HepG2 (cell line): ENCODE results near the gene ATP2C2. TPM values are rescaled to one million over a fixed set of nuclear protein-coding genes. Genes with fewer than 3 reads are reported as not detected.

Experiments
- ATF1 ChIP-seq: IDR thresholded peaks from 2 replicates; pipeline ENCODE4 v1.6.1; 2016; ENCODE audit warnings: mild to moderate bottlenecking, control low read depth
- CREM ChIP-seq, 2 experiments: sonication (generic) in 1 of 2; formaldehyde crosslinking in 1 of 2; IDR thresholded peaks; 2 replicates each; pipeline versions ENCODE4 v1.4.0 to v1.6.1; 2016 to 2020; ENCODE audit warnings: antibody characterized with exemption in 1 of 2, mild to moderate bottlenecking in 1 of 2, missing genetic modification reagents in 1 of 2
- EHMT2 ChIP-seq: fragments of 200-600 bp; sonication (generic); IDR thresholded peaks from 2 replicates; pipeline ENCODE4 v1.7.0; 2017; ENCODE audit warnings: antibody characterized with exemption, low read depth, low read length, borderline replicate concordance
- ELF1 ChIP-seq: sonication (generic); formaldehyde crosslinking; IDR thresholded peaks from 2 replicates; pipeline ENCODE4 v1.4.0; 2020; ENCODE audit warnings: missing genetic modification reagents
- GABPA ChIP-seq, 2 experiments: IDR thresholded peaks; 2 replicates each; pipeline ENCODE4 v1.6.1; 2011 to 2016; ENCODE audit warnings: low read depth in 2 of 2, low read length in 1 of 2, missing biosample characterization in 1 of 2, missing genetic modification characterization in 1 of 2
- GABPB1 ChIP-seq: IDR thresholded peaks from 2 replicates; pipeline ENCODE4 v1.6.1; 2016; ENCODE audit warnings: mild to moderate bottlenecking, missing genetic modification reagents, moderate library complexity, missing compliant biosample characterization
- GTF3A ChIP-seq: sonication (generic); formaldehyde crosslinking; conservative IDR thresholded peaks from 2 replicates; pipeline ENCODE4 v1.4.0; 2020; ENCODE audit warnings: mild to moderate bottlenecking, missing genetic modification reagents
- HNF4A ChIP-seq: sonication (generic); formaldehyde crosslinking; IDR thresholded peaks from 2 replicates; pipeline ENCODE4 v1.4.0; 2020; ENCODE audit warnings: missing genetic modification reagents
- HNF4G ChIP-seq, 2 experiments: sonication (generic) in 1 of 2; formaldehyde crosslinking in 1 of 2; IDR thresholded peaks; 2 replicates each; pipeline versions ENCODE4 v1.4.0 to v1.6.1; 2011 to 2020; ENCODE audit warnings: borderline replicate concordance in 2 of 2, low read depth in 2 of 2, mild to moderate bottlenecking in 2 of 2, low read length in 1 of 2, missing genetic modification reagents in 1 of 2, moderate library complexity in 1 of 2
- HOXA3 ChIP-seq: sonication (generic); formaldehyde crosslinking; IDR thresholded peaks from 2 replicates; pipeline ENCODE4 v1.5.0; 2020; ENCODE audit warnings: missing genetic modification reagents
- KAT8 ChIP-seq: IDR thresholded peaks from 2 replicates; pipeline ENCODE4 v1.6.1; 2016; ENCODE audit warnings: missing genetic modification reagents, missing compliant biosample characterization
- NFYB ChIP-seq: sonication (generic); formaldehyde crosslinking; IDR thresholded peaks from 2 replicates; pipeline ENCODE4 v1.4.0; 2020; ENCODE audit warnings: missing genetic modification reagents
- NFYC ChIP-seq: IDR thresholded peaks from 2 replicates; pipeline ENCODE4 v1.6.1; 2016; ENCODE audit warnings: missing genetic modification reagents, missing compliant biosample characterization
- RAD51 ChIP-seq: fragments of 450-650 bp; IDR thresholded peaks from 2 replicates; pipeline ENCODE4 v1.6.1; 2016; ENCODE audit warnings: borderline replicate concordance
- SP5 ChIP-seq: IDR thresholded peaks from 2 replicates; pipeline ENCODE4 v1.6.1; 2016; ENCODE audit warnings: low read depth, borderline replicate concordance
- USF2 ChIP-seq, 2 experiments: sonication (generic) in 1 of 2; formaldehyde crosslinking in 1 of 2; IDR thresholded peaks; 2 replicates each; pipeline versions ENCODE4 v1.5.1 to v1.6.1; 2011 to 2020; ENCODE audit warnings: borderline replicate concordance in 1 of 2, low read depth in 1 of 2, low read length in 1 of 2, mild to moderate bottlenecking in 1 of 2, missing genetic modification reagents in 1 of 2, moderate library complexity in 1 of 2
- YY1 ChIP-seq: IDR thresholded peaks from 2 replicates; pipeline ENCODE4 v1.6.1; 2011; ENCODE audit warnings: low read length, low read depth, moderate library complexity, mild to moderate bottlenecking; ENCODE audit not compliant: insufficient read depth, insufficient replicate concordance
- ZBTB20 ChIP-seq: sonication (generic); formaldehyde crosslinking; IDR thresholded peaks from 2 replicates; pipeline ENCODE4 v1.8.1; 2023; ENCODE audit warnings: missing genetic modification reagents, low read depth, mild to moderate bottlenecking, borderline replicate concordance
- ZFP1 ChIP-seq: IDR thresholded peaks from 2 replicates; pipeline ENCODE4 v1.6.1; 2016
- ZFY ChIP-seq: sonication (generic); formaldehyde crosslinking; IDR thresholded peaks from 2 replicates; pipeline ENCODE4 v1.4.0; 2020; ENCODE audit warnings: missing genetic modification reagents
- ZMYM4 ChIP-seq: sonication (generic); formaldehyde crosslinking; IDR thresholded peaks from 2 replicates; pipeline ENCODE4 v1.8.1; 2023; ENCODE audit warnings: mild to moderate bottlenecking, missing genetic modification reagents
- ZNF614 ChIP-seq: IDR thresholded peaks from 2 replicates; pipeline ENCODE4 v1.6.1; 2018; ENCODE audit warnings: missing biosample characterization, missing genetic modification reagents, inconsistent platforms, borderline replicate concordance
- ZNF644 ChIP-seq: IDR thresholded peaks from 2 replicates; pipeline ENCODE4 v1.6.1; 2016; ENCODE audit warnings: low read depth
- polyA plus RNA-seq, 8 experiments: library from polyadenylated mRNA; depleted of rRNA in 3 of 8; stranded (reverse) in 7 of 8; unstranded in 1 of 8; fragments of >200 nt; fragmentation: Illumina TruSeq in 4 of 8; extraction: Trizol in 4 of 8; gene quantifications; 2 replicates each; pipeline versions ENCODE4 v1.2.1 to v1.2.3, GENCODE V29; 2011 to 2016; ENCODE audit warnings: low read depth in 4 of 8, missing spikeins in 1 of 8, mixed read lengths in 1 of 8; ENCODE audit not compliant: insufficient read depth in 1 of 8
- total RNA-seq, 5 experiments: library from RNA; depleted of rRNA; stranded (reverse); fragments of >200 nt; fragmentation: Illumina TruSeq; extraction: Trizol; gene quantifications; 2 replicates each; pipeline ENCODE4 v1.2.3, GENCODE V29; 2016; ENCODE audit warnings: low read depth in 1 of 5

The ATP2C2 gene
- total and polyA plus RNA-seq, 2 of the 13 experiments (the other 11 are each of a cell fraction or from before 2014, with no cell fraction given) = 0.07 TPM; not detected in 1

- peak; percentile 83 for TF ChIP-seq YY1
- TF ChIP-seq ZMYM4 (CRISPR knock-in tag) = 0 out of 2 replicates have a peak, but pooled peaks have one; percentile 41
- peak; percentile 73 for TF ChIP-seq ZNF644 (CRISPR knock-in tag)
- 0 out of 2 replicates have a peak, but pooled peaks have one; percentile 32 for TF ChIP-seq ATF1 (CRISPR knock-in tag)
- no peak for TF ChIP-seq ZBTB20
- no peak for TF ChIP-seq GTF3A (CRISPR knock-in tag)
- TF ChIP-seq HNF4G (IDR thresholded peaks at IDR 0.05; ENCODE audit: borderline replicate concordance, low read depth, low read length) = peak; percentile 45; the same call in 1 of the 2 replicates
- no peak for TF ChIP-seq HNF4G (CRISPR knock-in tag; IDR thresholded peaks at IDR 0.05; ENCODE audit: borderline replicate concordance, low read depth)
- no peak for TF ChIP-seq GABPA (IDR thresholded peaks at IDR 0.05; ENCODE audit: low read depth, low read length)
- TF ChIP-seq GABPA (CRISPR knock-in tag; IDR thresholded peaks at IDR 0.05; ENCODE audit: low read depth) = peak; percentile 86
- TF ChIP-seq HOXA3 = peak; percentile 30; the same call in 1 of the 2 replicates
- peak; percentile 13; the same call in 1 of the 2 replicates for TF ChIP-seq RAD51
- TF ChIP-seq USF2 (IDR thresholded peaks at IDR 0.05; ENCODE audit: low read depth, low read length) = peak; percentile 73
- peak; percentile 84; the same call in 1 of the 2 replicates for TF ChIP-seq USF2 (CRISPR knock-in tag; IDR thresholded peaks at IDR 0.05; ENCODE audit: borderline replicate concordance)
- TF ChIP-seq NFYB = peak; percentile 74
- TF ChIP-seq KAT8 (CRISPR knock-in tag) = 0 out of 2 replicates have a peak, but pooled peaks have one; percentile 22
- no peak for TF ChIP-seq ZNF614 (CRISPR knock-in tag)
- TF ChIP-seq ZFP1 (CRISPR knock-in tag) = no peak
- peak; percentile 85 for TF ChIP-seq ELF1 (CRISPR knock-in tag)
- TF ChIP-seq GABPB1 (CRISPR knock-in tag) = peak; percentile 74
- TF ChIP-seq HNF4A (CRISPR knock-in tag) = peak; percentile 41
- peak; percentile 82 for TF ChIP-seq NFYC (CRISPR knock-in tag)
- TF ChIP-seq EHMT2 = peak; percentile 88
- no peak for TF ChIP-seq SP5 (CRISPR knock-in tag)
- TF ChIP-seq ZFY (CRISPR knock-in tag) = peak; percentile 31; the same call in 1 of the 2 replicates
- peak; percentile 58; the same call in 1 of the 2 replicates for TF ChIP-seq CREM (IDR thresholded peaks at IDR 0.05)
- no peak for TF ChIP-seq CREM (CRISPR knock-in tag; IDR thresholded peaks at IDR 0.05)
These were observed 55.1 kb downstream of the ATP2C2 start (continued) for GRCh38 chr16:84423416-84423837.
